Mucosa of descending colon (tissue), 3 donors: ENCODE measurements around the gene MRPS6. TPM values are rescaled to one million over a fixed set of nuclear protein-coding genes. Genes with fewer than 3 reads are reported as not detected.

Experiments used
- ATAC-seq: fragments of 200-7000 bp; cut with Tn5 transposase; one replicate; pipeline ENCODE4 v1.9.1; 2020; ENCODE audit warnings: mild to moderate bottlenecking, moderate library complexity
- DNase-seq, 3 donors: peaks; one replicate each; pipeline ENCODE4 v3.0.0-alpha.2; 2020
- H3K36me3 ChIP-seq: fragments of 200-600 bp; one replicate; pipeline ENCODE4 v1.8.0; 2021; ENCODE audit warnings: low read depth, mild to moderate bottlenecking
- H3K4me1 ChIP-seq: fragments of 200-600 bp; one replicate; pipeline ENCODE4 v1.8.0; 2021; ENCODE audit warnings: low read depth, mild to moderate bottlenecking
- H3K4me3 ChIP-seq: fragments of 200-600 bp; one replicate; pipeline ENCODE4 v1.8.0; 2021; ENCODE audit warnings: mild to moderate bottlenecking
- H3K9me3 ChIP-seq: fragments of 200-600 bp; one replicate; pipeline ENCODE4 v1.8.0; 2021; ENCODE audit warnings: mild to moderate bottlenecking
- CTCF ChIP-seq: fragments of 200-600 bp; IDR thresholded peaks from one replicate; pipeline ENCODE4 v1.8.0; 2022; ENCODE audit warnings: antibody characterized with exemption, mild to moderate bottlenecking
- intact Hi-C, 2 donors: fragments of 100-400 bp; cut with DNase I in 1 of 2; cut with micrococcal nuclease in 1 of 2; formaldehyde crosslinking; loops; one replicate each; pipeline versions ENCODE4 v1.11.0 to v1.11.1; 2022; cut with DNase I, micrococcal nuclease
- total RNA-seq, 3 donors: library from RNA; stranded (reverse); fragmentation: NEBNext Ultra II Directional in 2 of 3; extraction: Animal tissue kit (Norgen Biotek cat#: 25700) in 2 of 3; gene quantifications; one replicate each; pipeline versions ENCODE4 v1.2.1 to v1.2.4, GENCODE V29; 2021 to 2023
- donor health status: DM: no; HTN: no; CAD: no; lungs with moderate emphysema.
- donor health status: DM: no; HTN: no; CAD: no.
- donor health status: DM: no; HTN: yes; CAD: no.

The MRPS6 gene
- total RNA-seq, 3 donors from 2014 or later, result 38.7 to 102 (median 42.6) TPM

DNA sequence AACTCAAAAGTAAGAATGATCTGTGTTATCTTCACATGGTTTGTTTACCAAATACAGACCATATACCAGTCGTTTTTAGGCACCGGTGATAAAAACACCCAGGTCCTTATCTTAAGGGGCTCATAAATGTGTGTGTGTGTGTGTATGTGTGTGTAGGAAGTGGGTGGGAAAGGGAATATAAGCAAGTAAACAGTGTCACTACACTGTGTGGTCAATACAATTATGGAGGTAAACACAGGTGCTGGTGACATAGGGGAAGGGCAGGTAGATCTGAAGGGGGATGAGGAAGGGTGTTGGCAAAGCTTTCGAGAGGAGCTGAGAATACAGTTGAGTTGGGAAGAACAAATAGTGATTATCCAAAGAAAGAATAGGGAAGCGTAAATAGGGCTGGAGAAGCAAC is 19.1 kb upstream of the MRPS6 start:
- intact Hi-C loops, result no loop called here
- Histone ChIP-seq H3K4me3 (no peak overlapping the region), H3K9me3 (no peaks in the 10 kb centered on the region), H3K4me1 (peaks cover 10% of the 10 kb centered on the region), H3K36me3 (peaks cover 2% of the 10 kb centered on the region)
- TF ChIP-seq CTCF, result no peak
- peak; percentile 85 for ATAC-seq
- DNase-seq, result peak in 1 of 3 donors; percentile 25

DNA sequence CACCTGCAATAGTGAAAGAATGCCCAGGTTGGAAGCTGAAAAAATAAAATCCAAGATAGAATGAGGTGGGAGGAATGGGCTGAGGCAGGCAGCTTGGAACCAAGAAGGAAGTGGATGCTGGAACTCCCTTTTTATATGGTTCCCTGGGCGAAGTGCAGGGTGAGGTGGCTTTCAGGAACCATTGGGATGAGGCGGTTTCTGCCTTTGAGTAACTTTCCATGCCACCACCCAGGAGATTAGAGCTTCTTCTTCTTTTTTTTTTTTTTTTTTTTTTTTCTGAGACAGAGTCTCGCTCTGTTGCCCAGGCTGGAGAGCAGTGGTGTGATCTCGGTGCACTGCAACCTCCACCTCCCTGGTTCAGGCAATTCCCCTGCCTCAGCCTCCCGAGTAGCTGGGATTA is 17.8 kb upstream of the MRPS6 start:
- no peak for TF ChIP-seq CTCF
- Histone ChIP-seq H3K4me1 (peaks cover 10% of the 10 kb centered on the region), H3K4me3 (no peak overlapping the region), H3K36me3 (peaks cover 2% of the 10 kb centered on the region), H3K9me3 (no peaks in the 10 kb centered on the region)
- intact Hi-C loops, result no loop called here
- peak; percentile 92 for ATAC-seq
- peak in 1 of 3 donors; percentile 77 for DNase-seq

DNA sequence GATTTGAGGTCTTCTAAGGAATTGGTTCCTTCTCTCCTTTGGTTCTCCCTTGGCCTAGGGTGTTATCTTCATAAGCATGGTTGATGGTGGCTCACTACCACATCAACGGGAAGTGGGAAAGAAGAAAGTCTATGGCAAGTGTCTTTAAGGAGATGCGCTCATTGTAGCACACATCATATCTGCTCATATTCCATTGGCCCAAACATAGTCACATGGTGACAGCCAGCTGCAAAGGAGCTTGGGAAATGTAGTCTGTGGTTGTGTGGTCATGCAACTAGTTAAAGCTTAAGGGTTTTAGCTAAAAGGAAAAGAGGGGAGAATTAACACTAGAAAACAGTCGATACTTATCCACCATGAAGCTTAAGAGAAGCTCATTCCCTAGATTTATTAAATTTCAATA is 11.4 kb upstream of the MRPS6 start:
- H3K36me3 ChIP-seq, result peaks cover 2% of the 10 kb centered on the region
- no peak for TF ChIP-seq CTCF
- ATAC-seq (no peak), DNase-seq (no peak)
- intact Hi-C loops, result no loop called here
- H3K9me3 ChIP-seq, result no peaks in the 10 kb centered on the region
- H3K4me1 ChIP-seq, result no peaks in the 10 kb centered on the region
- no peak overlapping the region for H3K4me3 ChIP-seq

GRCh38 chr21:34065027-34065426 is 8.4 kb upstream of the MRPS6 start:
- ATAC-seq, result no peak
- Histone ChIP-seq H3K4me1 (no peaks in the 10 kb centered on the region), H3K9me3 (no peaks in the 10 kb centered on the region), H3K4me3 (no peak overlapping the region), H3K36me3 (no peaks in the 10 kb centered on the region)
- DNase-seq, result no peak
- intact Hi-C loops, result no loop called here
- TF ChIP-seq CTCF, result no peak

- intact Hi-C loops, result loop anchor here in 1 of 2 donors (10.0 kb wide), 1 partner anchor 133 kb away; no protein-coding TSS in a partner anchor
Observed at GRCh38 chr21:34071683-34072082, 1.7 kb upstream of the MRPS6 start.

More at GRCh38 chr21:34071683-34072082, 1.7 kb upstream of the MRPS6 start:
- Histone ChIP-seq H3K4me3 (no peak overlapping the region), H3K36me3 (no peaks in the 10 kb centered on the region), H3K4me1 (peaks cover 15% of the 10 kb centered on the region), H3K9me3 (no peaks in the 10 kb centered on the region)
- ATAC-seq (no peak), DNase-seq (no peak)
- no peak for TF ChIP-seq CTCF
